ENCODE measurements around the gene CGN.

Gene CGN

GRCh38 chr1:151524736-151525135, 13.5 kb downstream of the CGN start:
- in situ Hi-C loops (cut with MboI; ENCODE audit: low sequenced_read_pairs, unreplicated experiment) = no loop called here
- no peak for TF ChIP-seq CTCF (IDR thresholded peaks at IDR 0.05; ENCODE audit: borderline replicate concordance, control extremely low read depth, extremely low read depth, insufficient read depth, missing control alignments)
- DNase-seq (ENCODE audit: low spot score) = no peak

GRCh38 chr1:151526735-151527525, 15.7 kb downstream of the CGN start:
- DNase-seq (ENCODE audit: low spot score) = no peak
- in situ Hi-C loops (cut with MboI; ENCODE audit: low sequenced_read_pairs, unreplicated experiment) = no loop called here
- no peak for TF ChIP-seq CTCF (IDR thresholded peaks at IDR 0.05; ENCODE audit: borderline replicate concordance, control extremely low read depth, extremely low read depth, insufficient read depth, missing control alignments)

- DNase-seq (ENCODE audit: low spot score) = no peak
- in situ Hi-C loops (cut with MboI; ENCODE audit: low sequenced_read_pairs, unreplicated experiment) = no loop called here
- no peak for TF ChIP-seq CTCF (IDR thresholded peaks at IDR 0.05; ENCODE audit: borderline replicate concordance, control extremely low read depth, extremely low read depth, insufficient read depth, missing control alignments)
These were observed 18.1 kb downstream of the CGN start for GRCh38 chr1:151529211-151529702.

GRCh38 chr1:151529781-151530180, 18.6 kb downstream of the CGN start:
- TF ChIP-seq CTCF (IDR thresholded peaks at IDR 0.05; ENCODE audit: borderline replicate concordance, control extremely low read depth, extremely low read depth, insufficient read depth, missing control alignments) = no peak
- no peak for DNase-seq (ENCODE audit: low spot score)
- in situ Hi-C loops (cut with MboI; ENCODE audit: low sequenced_read_pairs, unreplicated experiment) = no loop called here

GRCh38 chr1:151530461-151530860, 19.3 kb downstream of the CGN start:
- in situ Hi-C loops (cut with MboI; ENCODE audit: low sequenced_read_pairs, unreplicated experiment) = no loop called here
- no peak for DNase-seq (ENCODE audit: low spot score)
- no peak for TF ChIP-seq CTCF (IDR thresholded peaks at IDR 0.05; ENCODE audit: borderline replicate concordance, control extremely low read depth, extremely low read depth, insufficient read depth, missing control alignments)

GRCh38 chr1:151533870-151534269, 22.7 kb downstream of the CGN start:
- DNase-seq (ENCODE audit: low spot score) = no peak
- in situ Hi-C loops (cut with MboI; ENCODE audit: low sequenced_read_pairs, unreplicated experiment) = no loop called here
- no peak for TF ChIP-seq CTCF (IDR thresholded peaks at IDR 0.05; ENCODE audit: borderline replicate concordance, control extremely low read depth, extremely low read depth, insufficient read depth, missing control alignments)
